ENCODE data around the gene SH3TC2. TPM values are rescaled to one million over a fixed set of nuclear protein-coding genes. Genes with fewer than 3 reads are reported as not detected.

Gene SH3TC2
- total and polyA plus RNA-seq, 3 donors from 2014 or later: 32.4 to 136 (median 130) TPM

DNA sequence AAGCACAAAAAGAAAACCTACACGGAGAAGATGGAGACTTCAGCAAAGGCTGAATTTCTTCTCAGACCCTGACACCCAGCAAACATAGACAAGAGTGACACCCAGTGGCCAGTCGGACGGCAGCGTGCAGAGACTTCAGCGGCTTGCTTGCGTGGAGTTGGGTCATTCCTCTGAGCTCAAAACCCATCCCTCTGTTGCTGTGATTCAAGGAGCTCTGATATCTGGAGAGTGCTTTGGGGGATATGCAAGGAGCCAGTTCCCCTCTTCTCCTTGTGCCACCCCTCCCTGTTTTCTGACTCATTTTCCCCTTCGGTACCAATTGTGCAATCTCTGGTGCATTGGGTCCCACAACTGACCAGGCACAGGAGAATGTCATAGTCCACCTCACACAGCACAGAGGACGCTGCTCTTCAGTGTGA, 27.5 kb downstream of the SH3TC2 start:
- DNase-seq: peak; percentile 83
- 32 to 43% methylated on average over 8 of the region's 8 CpGs for WGBS, 2 donors
- H3K9me3 ChIP-seq: no peaks in the 10 kb centered on the region
- peaks cover 4% of the 10 kb centered on the region for H3K4me1 ChIP-seq
- no peaks in the 10 kb centered on the region for H3K36me3 ChIP-seq (ENCODE audit: low read depth, missing control alignments)
- TF ChIP-seq CTCF (IDR thresholded peaks at IDR 0.05) (peak in 2 of 3 experiments; percentile 66 to 78), POLR2A (IDR thresholded peaks at IDR 0.05) (no peak)
- H3K27ac ChIP-seq: no peak overlapping the region
- no peak overlapping the region for H3K4me3 ChIP-seq
- intact Hi-C loops (cut with DNase I; ENCODE audit: low total_unique reads): loop anchor here (10.0 kb wide), 2 partner anchors 79 to 301 kb away; no protein-coding TSS in a partner anchor
- no peaks in the 10 kb centered on the region for H3K27me3 ChIP-seq

DNA sequence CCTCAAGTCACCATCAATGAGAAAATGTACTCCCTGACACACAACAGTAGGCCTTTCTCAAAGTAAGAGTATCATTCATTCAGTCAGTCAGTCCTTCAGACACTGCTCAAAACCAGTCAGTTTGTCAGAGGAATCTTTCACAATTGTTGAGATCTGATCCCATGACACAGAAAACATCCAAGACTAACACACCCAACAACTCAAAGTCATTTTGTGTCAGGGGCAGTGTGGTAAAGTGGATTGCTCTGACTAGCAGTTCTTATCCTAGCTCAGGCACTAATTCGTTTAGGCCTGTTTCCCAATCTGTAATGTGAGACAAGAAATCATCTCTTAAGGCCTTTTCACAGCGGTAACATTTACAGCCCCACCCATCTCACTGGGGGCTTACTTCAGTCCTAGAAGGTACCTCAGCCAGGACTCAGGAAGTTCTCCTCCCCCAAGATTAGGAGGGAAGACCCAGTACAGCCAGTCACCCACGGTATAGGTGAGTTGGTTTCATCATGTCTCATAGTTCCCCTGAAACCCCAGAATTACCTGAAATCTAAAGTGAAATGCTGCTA, 31.9 kb downstream of the SH3TC2 start:
- Histone ChIP-seq H3K4me1 (no peaks in the 10 kb centered on the region), H3K27ac (no peak overlapping the region), H3K4me3 (no peak overlapping the region), H3K9me3 (no peaks in the 10 kb centered on the region), H3K36me3 (ENCODE audit: low read depth, missing control alignments) (no peaks in the 10 kb centered on the region), H3K27me3 (no peaks in the 10 kb centered on the region)
- TF ChIP-seq CTCF (IDR thresholded peaks at IDR 0.05) (no peak), POLR2A (IDR thresholded peaks at IDR 0.05) (no peak)
- intact Hi-C loops (cut with DNase I; ENCODE audit: low total_unique reads): loop anchor here (10.0 kb wide), 2 partner anchors 84 to 296 kb away; no protein-coding TSS in a partner anchor
- DNase-seq: no peak
- 81 to 90% methylated on average over 3 of the region's 3 CpGs for WGBS, 2 donors

GRCh38 chr5:149030392-149030791, 32.5 kb downstream of the SH3TC2 start:
- no peak overlapping the region for H3K27ac ChIP-seq
- TF ChIP-seq CTCF (IDR thresholded peaks at IDR 0.05): no peak
- H3K9me3 ChIP-seq: no peaks in the 10 kb centered on the region
- H3K27me3 ChIP-seq: no peaks in the 10 kb centered on the region
- intact Hi-C loops (cut with DNase I; ENCODE audit: low total_unique reads): loop anchor here (10.0 kb wide), 2 partner anchors 84 to 296 kb away; no protein-coding TSS in a partner anchor
- no peaks in the 10 kb centered on the region for H3K36me3 ChIP-seq (ENCODE audit: low read depth, missing control alignments)
- DNase-seq: no peak
- WGBS, 2 donors: 94 to 95% methylated on average over 3 of the region's 3 CpGs
- H3K4me3 ChIP-seq: no peak overlapping the region
- no peaks in the 10 kb centered on the region for H3K4me1 ChIP-seq

GRCh38 chr5:149028984-149029383, 33.9 kb downstream of the SH3TC2 start:
- 63 to 82% methylated on average over 5 of the region's 5 CpGs for WGBS, 2 donors
- no peaks in the 10 kb centered on the region for H3K36me3 ChIP-seq (ENCODE audit: low read depth, missing control alignments)
- no peaks in the 10 kb centered on the region for H3K4me1 ChIP-seq
- TF ChIP-seq POLR2A (IDR thresholded peaks at IDR 0.05) (no peak), CTCF (IDR thresholded peaks at IDR 0.05) (no peak)
- no peak overlapping the region for H3K27ac ChIP-seq
- no peak for DNase-seq
- H3K27me3 ChIP-seq: no peaks in the 10 kb centered on the region
- H3K4me3 ChIP-seq: no peak overlapping the region
- intact Hi-C loops (cut with DNase I; ENCODE audit: low total_unique reads): no loop called here
- no peaks in the 10 kb centered on the region for H3K9me3 ChIP-seq

DNA sequence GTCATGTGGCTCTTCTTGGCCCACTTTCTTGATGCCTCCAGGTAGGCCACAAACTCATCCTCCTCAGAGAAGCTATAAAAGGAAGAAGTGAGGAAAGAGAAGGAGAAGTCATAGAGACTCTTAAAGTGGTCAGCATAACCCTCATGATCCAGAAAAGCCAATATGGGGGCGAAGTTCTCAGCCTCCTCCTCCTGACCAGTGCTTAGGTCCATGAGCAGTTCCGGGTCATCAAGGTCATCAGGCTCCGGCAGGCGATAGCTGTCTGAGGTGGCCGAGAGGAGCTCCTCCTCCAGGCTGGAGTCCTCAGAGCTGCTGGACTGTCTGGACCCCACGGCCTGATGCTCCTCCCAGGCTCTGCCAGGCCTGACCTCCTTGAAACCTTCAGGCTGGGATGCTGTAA, 34.7 kb downstream of the SH3TC2 start:
- 89 to 93% methylated on average over 3 to 6 of the region's 6 CpGs for WGBS, 2 donors
- Histone ChIP-seq H3K27me3 (no peaks in the 10 kb centered on the region), H3K4me1 (no peaks in the 10 kb centered on the region), H3K9me3 (no peaks in the 10 kb centered on the region), H3K36me3 (ENCODE audit: low read depth, missing control alignments) (no peaks in the 10 kb centered on the region), H3K4me3 (no peak overlapping the region), H3K27ac (no peak overlapping the region)
- DNase-seq: no peak
- no peak for TF ChIP-seq POLR2A (IDR thresholded peaks at IDR 0.05)
- no peak for TF ChIP-seq CTCF (IDR thresholded peaks at IDR 0.05)
- intact Hi-C loops (cut with DNase I; ENCODE audit: low total_unique reads): no loop called here

Data from testis (tissue), 3 donors.